Activated CD8-positive, alpha-beta T cell treated with anti-CD3 and anti-CD28 coated beads for 36 hours (primary cell): ENCODE measurements around the gene RFX2. TPM values are rescaled to one million over a fixed set of nuclear protein-coding genes. Genes with fewer than 3 reads are reported as not detected.

Source experiments
- ATAC-seq: fragments of 200-7000 bp; cut with Tn5 transposase; one replicate; pipeline ENCODE4 v1.10.0; 2021; ENCODE audit warnings: mild to moderate bottlenecking, moderate library complexity
- CTCF ChIA-PET: fragments of 350-600 bp; sonication (Branson Sonifier 250); formaldehyde crosslinking; loops from one replicate; lab custom pipeline; 2021; ENCODE audit warnings: antibody characterized with exemption; lab: Charles Lee
- POLR2A ChIA-PET: fragments of 350-600 bp; sonication (Branson Sonifier 250); formaldehyde crosslinking; loops from one replicate; lab custom pipeline; 2021; ENCODE audit warnings: antibody characterized with exemption; lab: Charles Lee
- DNase-seq: peaks from one replicate; pipeline ENCODE4 v3.0.0-alpha.2; 2020
- H3K27ac Mint-ChIP-seq: one replicate; pipeline ENCODE4 v1.8.0; 2021; ENCODE audit warnings: mild to moderate bottlenecking, mixed read lengths
- H3K27me3 Mint-ChIP-seq: one replicate; pipeline ENCODE4 v1.8.0; 2021; ENCODE audit warnings: mixed read lengths
- H3K36me3 Mint-ChIP-seq: one replicate; pipeline ENCODE4 v1.8.0; 2021; ENCODE audit warnings: low read depth, mixed read lengths
- H3K4me1 Mint-ChIP-seq: one replicate; pipeline ENCODE4 v1.8.0; 2021; ENCODE audit warnings: low read depth, mixed read lengths
- H3K4me3 Mint-ChIP-seq: one replicate; pipeline ENCODE4 v1.8.0; 2021; ENCODE audit warnings: mild to moderate bottlenecking, moderate library complexity, mixed read lengths
- H3K9me3 Mint-ChIP-seq: one replicate; pipeline ENCODE4 v1.8.0; 2021; ENCODE audit warnings: mixed read lengths
- intact Hi-C: fragments of 100-400 bp; cut with micrococcal nuclease; formaldehyde crosslinking; loops from one replicate; pipeline ENCODE4 v1.10.0; 2022
- total RNA-seq, 2 experiments: library from RNA; stranded (reverse); gene quantifications; one replicate each; pipeline ENCODE4 v1.2.3, GENCODE V29; 2021
- TF ChIP-seq, protein P1 (sequence below): fragments of 200-600 bp; IDR thresholded peaks from one replicate; pipeline ENCODE4 v1.8.0; 2022; ENCODE audit warnings: antibody characterized with exemption, mild to moderate bottlenecking

The RFX2 gene
- total RNA-seq, 2 experiments from 2014 or later, result 8.9 to 10.5 TPM

DNA sequence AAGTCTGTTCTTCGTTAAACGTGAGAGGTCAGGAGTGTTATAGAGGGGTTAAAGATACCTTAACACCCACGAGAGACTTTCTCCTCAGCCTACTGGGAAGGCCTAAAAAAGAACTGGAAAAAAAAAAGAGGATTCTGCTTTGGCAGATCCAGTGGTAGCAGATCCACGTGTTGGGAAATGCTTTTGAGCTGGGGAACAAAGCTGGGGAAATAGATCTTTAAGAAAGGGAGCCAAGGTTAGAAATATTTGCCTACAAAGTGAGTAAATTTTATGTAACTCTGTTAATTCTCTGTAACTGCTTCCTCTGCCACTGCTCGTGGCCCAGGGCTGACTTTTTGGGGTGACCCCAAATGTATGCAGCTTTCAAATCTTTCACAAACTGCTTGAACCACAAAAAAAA lies 11.7 kb downstream of the RFX2 start:
- CTCF ChIA-PET, result interaction anchor here (0.9 to 1.7 kb wide), 4 partner anchors 11 to 73 kb away, joined by 3 to 9 read pairs (median 4); no protein-coding TSS in a partner anchor
- ATAC-seq, result no peak
- POLR2A ChIA-PET, result interaction anchor here (0.6 to 1.2 kb wide), 2 partner anchors 10 to 22 kb away, joined by 3 to 5 read pairs; no protein-coding TSS in a partner anchor
- H3K36me3 Mint-ChIP-seq, result peaks cover 5% of the 10 kb centered on the region
- peaks cover 4% of the 10 kb centered on the region for H3K9me3 Mint-ChIP-seq
- TF ChIP-seq, protein P1, sequence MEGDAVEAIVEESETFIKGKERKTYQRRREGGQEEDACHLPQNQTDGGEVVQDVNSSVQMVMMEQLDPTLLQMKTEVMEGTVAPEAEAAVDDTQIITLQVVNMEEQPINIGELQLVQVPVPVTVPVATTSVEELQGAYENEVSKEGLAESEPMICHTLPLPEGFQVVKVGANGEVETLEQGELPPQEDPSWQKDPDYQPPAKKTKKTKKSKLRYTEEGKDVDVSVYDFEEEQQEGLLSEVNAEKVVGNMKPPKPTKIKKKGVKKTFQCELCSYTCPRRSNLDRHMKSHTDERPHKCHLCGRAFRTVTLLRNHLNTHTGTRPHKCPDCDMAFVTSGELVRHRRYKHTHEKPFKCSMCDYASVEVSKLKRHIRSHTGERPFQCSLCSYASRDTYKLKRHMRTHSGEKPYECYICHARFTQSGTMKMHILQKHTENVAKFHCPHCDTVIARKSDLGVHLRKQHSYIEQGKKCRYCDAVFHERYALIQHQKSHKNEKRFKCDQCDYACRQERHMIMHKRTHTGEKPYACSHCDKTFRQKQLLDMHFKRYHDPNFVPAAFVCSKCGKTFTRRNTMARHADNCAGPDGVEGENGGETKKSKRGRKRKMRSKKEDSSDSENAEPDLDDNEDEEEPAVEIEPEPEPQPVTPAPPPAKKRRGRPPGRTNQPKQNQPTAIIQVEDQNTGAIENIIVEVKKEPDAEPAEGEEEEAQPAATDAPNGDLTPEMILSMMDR, result no peak
- intact Hi-C loops, result no loop called here
- H3K27me3 Mint-ChIP-seq, result no peaks in the 10 kb centered on the region
- no peak for DNase-seq
- H3K4me1 Mint-ChIP-seq, result peaks cover 12% of the 10 kb centered on the region
- no peak overlapping the region for H3K4me3 Mint-ChIP-seq
- H3K27ac Mint-ChIP-seq, result no peak overlapping the region

DNA sequence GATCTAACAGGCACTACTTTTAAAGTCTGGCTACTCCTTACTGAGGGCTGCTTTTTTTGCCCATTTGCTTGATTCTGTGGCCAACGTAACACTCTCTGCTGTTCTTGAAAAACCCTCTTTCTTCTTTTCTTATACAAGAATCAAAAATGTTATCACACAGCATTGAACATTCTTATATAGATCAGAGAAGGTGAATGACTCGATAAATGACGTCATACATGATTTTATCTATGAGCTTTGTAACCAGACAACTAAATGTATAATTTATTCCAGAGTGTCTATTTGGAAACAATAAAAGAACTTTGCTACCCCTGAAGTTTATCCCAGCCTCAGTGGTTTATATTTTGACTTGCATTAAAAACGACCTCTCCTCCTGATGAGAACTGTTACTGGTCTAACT lies 12.4 kb downstream of the RFX2 start:
- ATAC-seq (no peak), DNase-seq (no peak)
- intact Hi-C loops, result no loop called here
- Mint-ChIP-seq H3K27me3 (no peaks in the 10 kb centered on the region), H3K27ac (no peak overlapping the region), H3K4me1 (peaks cover 12% of the 10 kb centered on the region), H3K4me3 (no peak overlapping the region), H3K9me3 (peaks cover 4% of the 10 kb centered on the region), H3K36me3 (peaks cover 5% of the 10 kb centered on the region)
- CTCF ChIA-PET, result interaction anchor here (0.9 to 1.7 kb wide), 3 partner anchors 28 to 72 kb away, joined by 3 to 9 read pairs (median 4); no protein-coding TSS in a partner anchor
- TF ChIP-seq, protein P1, result no peak
- POLR2A ChIA-PET, result interaction anchor here (0.7 to 1.2 kb wide), 2 partner anchors 8 to 11 kb away, joined by 3 to 5 read pairs; no protein-coding TSS in a partner anchor

DNA sequence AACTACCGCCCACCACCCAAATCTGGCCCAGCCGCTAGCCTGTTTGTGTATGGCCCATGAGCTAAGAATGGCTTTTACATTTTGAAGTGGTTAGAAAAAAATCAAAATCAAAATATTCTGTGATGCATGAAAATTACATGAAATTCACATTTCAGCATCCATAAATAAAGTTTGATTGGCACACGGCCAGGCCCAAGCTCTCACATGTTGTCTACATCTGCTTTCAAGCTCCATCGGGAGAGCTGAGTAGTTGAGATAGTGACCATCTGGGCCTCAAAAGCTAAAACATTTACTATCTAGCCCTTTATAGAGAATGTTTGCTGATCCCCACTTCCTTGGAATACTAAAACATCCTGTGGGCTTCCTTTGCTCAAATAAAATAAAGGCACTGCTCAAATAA lies 14.5 kb downstream of the RFX2 start:
- no peaks in the 10 kb centered on the region for H3K27me3 Mint-ChIP-seq
- intact Hi-C loops, result no loop called here
- peaks cover 5% of the 10 kb centered on the region for H3K36me3 Mint-ChIP-seq
- H3K27ac Mint-ChIP-seq, result no peak overlapping the region
- POLR2A ChIA-PET, result interaction anchor here (0.5 kb wide), 1 partner anchor 374 kb away, joined by 4 read pairs; no protein-coding TSS in a partner anchor
- H3K4me1 Mint-ChIP-seq, result peaks cover 9% of the 10 kb centered on the region
- CTCF ChIA-PET, result no interaction called here
- peaks cover 4% of the 10 kb centered on the region for H3K9me3 Mint-ChIP-seq
- ATAC-seq (no peak), DNase-seq (no peak)
- no peak overlapping the region for H3K4me3 Mint-ChIP-seq
- TF ChIP-seq, protein P1, result no peak

DNA sequence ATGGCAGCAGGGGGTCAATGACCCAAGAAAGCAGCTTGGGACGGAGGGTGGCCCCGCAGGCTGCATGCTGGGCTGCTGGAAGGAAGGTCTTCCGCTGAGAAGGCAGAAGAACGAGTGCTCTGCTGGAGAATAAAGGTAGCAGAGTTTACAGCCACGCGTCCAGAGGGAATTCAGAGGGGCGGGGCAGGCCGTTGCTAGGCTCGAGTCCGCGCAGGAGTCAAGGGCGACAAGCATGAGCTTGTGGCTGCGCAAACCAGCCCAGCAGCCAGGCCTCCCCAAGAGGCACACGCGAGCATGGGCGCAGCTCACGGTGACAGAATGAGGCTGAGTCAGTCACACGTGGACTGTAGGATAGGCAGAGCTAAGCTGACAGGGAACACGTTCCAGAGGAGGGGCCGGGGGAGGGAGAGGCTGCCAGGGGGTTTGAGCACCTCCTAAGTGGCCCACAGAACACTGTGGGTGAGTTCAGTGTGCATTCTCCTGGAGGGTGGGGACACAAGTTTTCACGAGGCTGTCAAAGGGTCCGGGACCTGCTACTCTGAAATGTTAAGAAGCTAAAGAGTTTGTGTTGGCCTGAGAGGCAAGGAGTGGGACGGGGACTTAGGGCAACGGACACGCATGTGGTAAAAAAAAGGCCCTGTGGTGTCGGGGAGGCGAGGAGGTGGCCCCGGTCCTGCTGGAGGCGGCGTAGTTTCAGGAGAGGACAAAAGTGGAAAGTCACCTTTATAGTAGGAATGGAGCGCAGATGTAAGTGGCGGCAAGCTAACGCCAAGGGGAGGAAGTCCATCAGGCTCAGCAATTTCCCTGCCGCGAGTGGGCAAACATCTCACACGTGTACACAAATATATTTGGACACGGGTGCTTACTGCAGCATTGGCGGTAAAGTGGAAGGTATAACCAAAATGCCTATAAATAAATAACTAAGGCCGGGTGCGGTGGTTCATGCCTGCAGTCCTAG lies 17.7 kb downstream of the RFX2 start:
- H3K27ac Mint-ChIP-seq, result no peak overlapping the region
- CTCF ChIA-PET, result no interaction called here
- H3K4me3 Mint-ChIP-seq, result no peak overlapping the region
- H3K36me3 Mint-ChIP-seq, result no peaks in the 10 kb centered on the region
- no peaks in the 10 kb centered on the region for H3K27me3 Mint-ChIP-seq
- POLR2A ChIA-PET, result no interaction called here
- intact Hi-C loops, result no loop called here
- ATAC-seq (no peak), DNase-seq (no peak)
- peaks cover 7% of the 10 kb centered on the region for H3K4me1 Mint-ChIP-seq
- TF ChIP-seq, protein P1, result no peak
- no peaks in the 10 kb centered on the region for H3K9me3 Mint-ChIP-seq

DNA sequence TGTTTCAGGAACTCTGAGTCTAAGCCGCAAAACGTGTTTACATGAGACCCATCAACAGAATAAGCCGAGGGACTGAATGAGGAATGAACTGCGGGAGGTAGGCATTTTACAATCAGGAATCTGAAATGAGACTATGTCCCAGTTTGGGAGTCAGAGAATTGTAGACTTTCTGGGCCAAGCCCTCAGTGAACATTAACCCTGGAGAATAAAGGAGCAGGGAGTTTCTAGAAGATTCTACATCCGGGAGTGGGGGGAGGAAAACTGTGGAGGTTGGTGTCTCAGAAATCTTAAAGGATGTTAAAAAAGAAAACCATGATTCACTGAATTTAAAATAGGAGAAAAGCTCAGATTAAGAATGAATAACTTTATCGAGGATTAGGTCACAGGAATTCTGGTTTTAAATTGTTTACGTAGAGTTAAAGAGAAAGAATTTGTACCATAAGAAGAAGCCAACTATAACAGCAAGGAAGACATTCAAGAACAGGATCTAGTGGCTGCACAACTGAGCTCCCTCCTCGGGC lies 18.5 kb downstream of the RFX2 start:
- ATAC-seq (no peak), DNase-seq (no peak)
- H3K4me3 Mint-ChIP-seq, result no peak overlapping the region
- H3K27me3 Mint-ChIP-seq, result no peaks in the 10 kb centered on the region
- peaks cover 15% of the 10 kb centered on the region for H3K4me1 Mint-ChIP-seq
- ChIA-PET POLR2A (no interaction called here), CTCF (no interaction called here)
- intact Hi-C loops, result no loop called here
- no peaks in the 10 kb centered on the region for H3K36me3 Mint-ChIP-seq
- no peak overlapping the region for H3K27ac Mint-ChIP-seq
- no peaks in the 10 kb centered on the region for H3K9me3 Mint-ChIP-seq
- TF ChIP-seq, protein P1, result no peak
